NCI-H510A (cell line): ENCODE data around the gene UBLCP1.
A peak's percentile ranks its signal among the peaks of the same experiment; 100 is the strongest.
"Not testable (repeated sequence)": the region's sequence is repeated elsewhere in the genome, so short reads cannot be mapped to it uniquely, and the experiment has no call there.

Experiments
- DNase-seq: peaks from one replicate; lab custom pipeline; 2025; lab: John Stamatoyannopoulos, UW

UBLCP1 gene

DNA sequence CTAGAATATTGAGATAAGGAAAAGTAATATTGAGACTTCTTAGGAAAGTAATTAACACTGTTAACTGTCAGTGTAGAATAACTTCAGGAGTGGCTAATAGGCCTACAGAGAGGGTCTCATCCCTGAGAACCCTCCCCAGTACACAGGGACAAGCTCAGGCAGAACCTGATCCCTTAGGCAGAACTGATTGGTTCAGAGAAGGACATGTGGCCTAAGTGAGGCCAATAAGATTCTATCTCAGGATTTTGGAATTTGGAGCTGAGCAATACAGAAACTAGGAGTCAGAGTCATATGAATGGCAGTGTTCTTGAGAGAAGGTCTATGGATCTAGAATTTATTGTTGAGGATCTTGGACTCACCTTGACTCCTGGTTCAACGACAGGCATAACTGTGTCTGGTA, 10.9 kb upstream of the UBLCP1 start:
- DNase-seq: no peak

GRCh38 chr5:159257007-159257406, 6.1 kb upstream of the UBLCP1 start:
- DNase-seq: no peak

- DNase-seq: no peak
These were observed 5.3 kb upstream of the UBLCP1 start for GRCh38 chr5:159257629-159258283.

GRCh38 chr5:159258361-159258760, 4.7 kb upstream of the UBLCP1 start:
- DNase-seq: no peak

- DNase-seq: not testable (repeated sequence)
These were observed 2.9 kb upstream of the UBLCP1 start for GRCh38 chr5:159260212-159260611.

GRCh38 chr5:159262472-159262858, 625 bp upstream of the UBLCP1 start:
- no peak for DNase-seq

GRCh38 chr5:159263569-159263905, 447 bp downstream of the UBLCP1 start:
- DNase-seq: no peak

- DNase-seq: not testable (repeated sequence)
These were observed 3.7 kb downstream of the UBLCP1 start for GRCh38 chr5:159266764-159267163.

GRCh38 chr5:159269723-159270122, 6.6 kb downstream of the UBLCP1 start:
- no peak for DNase-seq

GRCh38 chr5:159273923-159274322, 10.8 kb downstream of the UBLCP1 start:
- DNase-seq: no peak

GRCh38 chr5:159274676-159275075, 11.6 kb downstream of the UBLCP1 start:
- DNase-seq: no peak

- no peak for DNase-seq
These were observed 23.4 kb downstream of the UBLCP1 start for GRCh38 chr5:159286420-159287035.

DNA sequence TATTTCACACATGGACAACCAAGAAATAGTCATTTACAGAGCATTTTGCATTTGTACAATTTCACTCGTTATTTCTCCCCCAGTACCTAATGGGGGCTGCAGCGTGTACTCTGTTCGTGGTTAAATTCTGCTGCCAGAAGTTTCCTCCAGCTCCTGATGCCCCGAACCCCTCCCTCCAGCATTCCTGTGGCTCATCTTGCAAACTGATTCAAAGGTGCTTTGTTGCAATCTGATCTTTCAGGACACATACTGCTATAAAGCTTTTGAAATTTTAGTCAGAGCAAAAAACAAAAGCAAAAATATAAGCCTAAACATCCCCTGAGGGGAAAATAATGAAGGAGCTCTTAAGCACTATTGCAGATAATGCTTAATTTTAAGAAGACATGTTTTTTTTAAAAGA, 27.7 kb downstream of the UBLCP1 start:
- no peak for DNase-seq

DNA sequence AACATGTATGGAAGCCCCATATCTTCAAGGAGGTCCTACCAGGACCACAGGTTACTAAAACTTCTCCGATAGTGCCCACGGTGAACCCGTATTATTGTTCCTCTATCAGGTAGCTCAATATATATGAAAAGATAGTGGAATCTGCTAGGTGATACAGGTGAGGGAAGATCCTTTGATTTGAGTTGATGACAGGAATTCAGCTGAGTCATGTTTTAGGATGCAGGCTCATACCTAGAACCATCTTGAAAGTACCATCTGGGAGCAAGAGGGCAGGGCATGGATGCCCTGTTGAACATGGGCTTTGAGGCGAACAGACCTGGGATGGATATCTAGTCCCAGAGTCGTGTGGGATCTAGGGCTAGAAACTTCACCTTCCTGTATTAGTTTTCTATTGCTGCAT, 31.8 kb downstream of the UBLCP1 start:
- DNase-seq: no peak

DNA sequence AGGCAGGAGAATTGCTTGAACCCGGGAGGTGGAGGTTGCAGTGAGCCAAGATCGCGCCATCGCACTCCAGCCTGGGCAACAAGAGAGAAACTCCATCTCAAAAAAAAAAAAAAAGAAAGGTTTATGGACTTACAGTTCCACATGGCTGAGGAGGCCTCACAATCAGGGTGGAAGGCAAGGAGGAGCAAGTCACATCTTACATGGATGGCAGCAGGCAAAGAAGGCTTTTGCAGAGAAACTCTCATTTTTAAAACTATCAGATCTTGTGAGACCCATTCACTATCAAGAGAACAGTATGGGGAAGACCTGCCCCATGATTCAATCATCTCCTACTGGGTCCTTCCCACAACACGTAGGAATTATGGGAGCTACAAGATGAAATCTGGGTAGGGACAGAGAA, 34.2 kb downstream of the UBLCP1 start:
- DNase-seq: not testable (repeated sequence)

GRCh38 chr5:159301466-159301865, 38.4 kb downstream of the UBLCP1 start:
- no peak for DNase-seq

GRCh38 chr5:159301929-159302860, 39.1 kb downstream of the UBLCP1 start:
- not testable (repeated sequence) for DNase-seq

GRCh38 chr5:159303286-159303685, 40.2 kb downstream of the UBLCP1 start:
- DNase-seq: no peak

GRCh38 chr5:159304961-159305595, 42.0 kb downstream of the UBLCP1 start:
- no peak for DNase-seq

GRCh38 chr5:159309689-159310433, 46.8 kb downstream of the UBLCP1 start:
- no peak for DNase-seq

DNA sequence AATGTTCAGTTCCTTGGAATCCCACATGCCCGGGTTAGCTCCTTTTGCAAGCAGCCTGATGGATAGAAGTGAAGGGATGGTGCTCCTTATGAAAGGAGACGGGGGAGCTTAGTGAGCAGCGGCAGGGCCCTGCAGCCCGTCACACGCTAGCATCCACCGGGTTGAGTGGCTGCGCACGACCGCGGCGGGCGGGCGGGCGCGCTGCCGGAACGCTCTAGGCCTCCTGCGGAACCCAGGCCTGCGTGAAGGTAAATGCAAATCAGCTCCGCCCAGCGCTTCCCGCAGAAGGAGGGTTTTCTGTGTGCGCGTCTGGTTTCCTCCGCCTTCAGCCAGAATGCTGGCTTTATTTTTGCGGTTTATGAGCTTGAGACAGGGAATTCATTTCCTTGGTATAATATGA, 47.4 kb downstream of the UBLCP1 start:
- DNase-seq: peak; percentile 2

DNA sequence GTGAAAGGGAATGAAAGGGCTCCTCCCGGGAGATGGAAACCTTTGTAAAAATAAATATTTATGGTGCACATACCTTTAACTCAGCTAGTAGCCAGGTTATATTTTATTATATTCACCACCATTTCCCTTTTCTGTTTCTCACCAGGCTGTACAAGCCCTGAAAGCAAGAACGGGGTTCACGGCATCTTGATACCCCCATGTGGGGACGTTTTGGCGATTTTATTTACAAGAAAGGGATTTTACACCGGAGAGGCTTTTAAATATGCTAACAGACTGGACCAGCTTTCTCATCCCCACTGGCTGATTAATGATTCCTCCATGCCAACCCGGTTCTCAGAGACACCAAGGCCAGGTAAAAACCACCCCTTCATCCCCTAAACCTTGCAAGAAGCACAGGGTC, 48.0 kb downstream of the UBLCP1 start:
- DNase-seq: no peak
